ENCODE measurements around the gene PUDP. TPM values are rescaled to one million over a fixed set of nuclear protein-coding genes. Genes with fewer than 3 reads are reported as not detected.

The PUDP gene
- total and polyA plus RNA-seq, 10 donors = 9.2 to 27.2 (median 21.1) TPM

DNA sequence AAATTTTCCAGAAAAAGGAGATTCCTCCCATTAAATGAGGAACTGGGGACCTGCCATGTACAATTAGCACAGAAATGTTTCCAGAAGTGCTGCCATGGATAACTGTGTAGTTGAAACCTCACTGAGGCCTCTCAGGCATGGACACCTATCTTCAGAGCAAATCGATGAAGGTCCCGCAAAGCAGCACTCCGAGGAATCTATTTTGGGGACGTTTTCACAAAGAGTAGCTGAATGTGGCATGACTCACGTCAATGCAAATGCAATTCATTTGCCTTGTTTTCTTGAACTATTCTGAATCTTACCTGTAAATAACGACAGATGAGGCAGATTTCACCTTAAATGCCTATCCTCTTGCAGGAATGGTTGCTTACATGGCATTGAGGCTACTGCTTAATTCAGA, 87.5 kb downstream of the PUDP start:
- intact Hi-C loops (cut with DNase I; ENCODE audit: low total_unique reads) = no loop called here
- Histone ChIP-seq H3K36me3 (peaks cover 0 to 47% (median 0%) of the 10 kb centered on the region in 6 donors), H3K4me3 (no peak overlapping the region), H3K9me3 (no peaks in the 10 kb centered on the region), H3K4me1 (peaks cover 0 to 20% (median 5%) of the 10 kb centered on the region in 6 donors), H3K27me3 (replicated peaks in 1 of 7) (no peaks in the 10 kb centered on the region), H3K27ac (no peak overlapping the region)
- TF ChIP-seq POLR2A (IDR thresholded peaks at IDR 0.05) (no peak), POLR2AphosphoS5 (IDR thresholded peaks at IDR 0.05) (no peak), CTCF (IDR thresholded peaks at IDR 0.05 in 8 of 11, conservative IDR thresholded peaks at IDR 0.05 in 3 of 11) (no peak)
- WGBS, 5 donors = 80 to 99% (median 95%) methylated on average over 6 of the region's 6 CpGs
- DNase-seq = no peak

DNA sequence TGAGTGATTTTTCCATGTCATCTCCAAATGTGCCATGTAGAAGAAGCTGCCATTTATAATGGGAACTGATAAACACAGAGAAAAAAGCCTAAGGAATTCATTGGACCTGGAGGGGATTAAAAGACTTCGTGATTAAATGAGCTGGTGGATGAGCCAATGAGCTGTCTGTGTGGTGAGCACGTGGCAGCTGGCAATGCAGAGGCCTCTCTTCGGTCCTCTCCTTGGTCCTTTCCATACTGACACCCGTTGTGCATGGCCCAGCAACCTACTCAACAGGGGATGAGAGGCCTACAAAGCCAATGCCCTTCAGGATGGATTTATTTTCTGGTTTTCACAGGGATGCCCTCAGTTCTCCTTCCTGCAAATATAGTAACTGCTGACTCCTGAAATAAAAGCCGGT, 88.1 kb downstream of the PUDP start:
- Histone ChIP-seq H3K27me3 (replicated peaks in 1 of 7) (no peaks in the 10 kb centered on the region), H3K36me3 (peaks cover 0 to 47% (median 0%) of the 10 kb centered on the region in 6 donors), H3K4me3 (no peak overlapping the region), H3K4me1 (peaks cover 0 to 23% (median 5%) of the 10 kb centered on the region in 6 donors), H3K9me3 (no peaks in the 10 kb centered on the region), H3K27ac (peak overlapping the region in 4 of 8 donors; percentile 29 to 53 (median 38))
- 89 to 95% (median 93%) methylated on average over 5 of the region's 5 CpGs for WGBS, 5 donors
- intact Hi-C loops (cut with DNase I; ENCODE audit: low total_unique reads) = no loop called here
- DNase-seq = no peak
- TF ChIP-seq POLR2A (IDR thresholded peaks at IDR 0.05) (no peak), POLR2AphosphoS5 (IDR thresholded peaks at IDR 0.05) (no peak), CTCF (IDR thresholded peaks at IDR 0.05 in 8 of 11, conservative IDR thresholded peaks at IDR 0.05 in 3 of 11) (no peak)

- peak overlapping the region in 4 of 8 donors; percentile 29 to 53 (median 38) for H3K27ac ChIP-seq
- peaks cover 0 to 23% (median 5%) of the 10 kb centered on the region in 6 donors for H3K4me1 ChIP-seq
- DNase-seq = no peak
- no peaks in the 10 kb centered on the region for H3K9me3 ChIP-seq
- TF ChIP-seq CTCF (IDR thresholded peaks at IDR 0.05 in 8 of 11, conservative IDR thresholded peaks at IDR 0.05 in 3 of 11) = no peak
- TF ChIP-seq POLR2A (IDR thresholded peaks at IDR 0.05) = no peak
- TF ChIP-seq POLR2AphosphoS5 (IDR thresholded peaks at IDR 0.05) = no peak
- intact Hi-C loops (cut with DNase I; ENCODE audit: low total_unique reads) = no loop called here
- 57 to 82% (median 76%) methylated on average over 12 of the region's 12 CpGs for WGBS, 5 donors
- peaks cover 0 to 44% (median 0%) of the 10 kb centered on the region in 6 donors for H3K36me3 ChIP-seq
- no peaks in the 10 kb centered on the region for H3K27me3 ChIP-seq (replicated peaks in 1 of 7)
- H3K4me3 ChIP-seq = no peak overlapping the region
Measured at GRCh38 chrX:7059214-7059838, 88.6 kb downstream of the PUDP start.

DNA sequence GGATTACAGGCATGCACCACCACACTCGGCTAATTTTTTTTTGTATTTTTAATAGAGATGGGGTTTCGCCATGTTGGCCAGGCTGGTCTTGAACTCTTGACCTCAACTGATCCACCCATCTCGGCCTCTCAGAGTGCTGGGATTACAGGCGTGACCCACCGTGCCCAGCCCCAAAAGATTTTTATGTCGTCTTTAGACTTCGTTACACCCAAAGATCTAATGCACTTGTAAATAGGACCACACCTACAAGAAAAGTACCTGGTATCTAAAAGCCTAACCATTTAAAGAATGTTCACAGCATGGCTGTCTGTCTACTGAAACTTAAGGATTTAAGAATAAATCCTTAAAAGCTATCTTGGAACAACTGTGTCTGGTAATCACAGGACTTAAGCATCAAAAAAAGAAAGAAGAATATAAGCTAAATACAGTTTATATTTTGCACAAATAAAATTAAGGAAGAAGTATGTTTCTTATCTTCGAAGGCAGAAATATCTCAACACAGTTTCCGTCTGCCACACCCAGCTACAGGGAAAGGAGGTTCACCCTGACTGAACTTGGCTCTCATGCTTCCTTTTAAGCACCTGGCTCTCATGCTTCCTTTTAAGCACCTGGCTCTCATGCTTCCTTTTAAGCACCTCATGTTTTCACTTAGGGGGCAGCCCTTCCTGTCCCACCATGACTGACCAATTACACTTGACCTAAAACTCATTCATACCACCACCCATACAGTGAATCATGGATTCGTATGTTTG, 92.4 kb downstream of the PUDP start:
- Histone ChIP-seq H3K27ac (peak overlapping the region in 1 of 8 donors; percentile 38), H3K9me3 (no peaks in the 10 kb centered on the region), H3K27me3 (replicated peaks in 1 of 7) (no peaks in the 10 kb centered on the region), H3K36me3 (peaks cover 0 to 61% (median 0%) of the 10 kb centered on the region in 6 donors), H3K4me3 (no peak overlapping the region), H3K4me1 (peaks cover 0 to 23% (median 5%) of the 10 kb centered on the region in 6 donors)
- intact Hi-C loops (cut with DNase I; ENCODE audit: low total_unique reads) = no loop called here
- TF ChIP-seq POLR2AphosphoS5 (IDR thresholded peaks at IDR 0.05) (no peak), CTCF (IDR thresholded peaks at IDR 0.05 in 8 of 11, conservative IDR thresholded peaks at IDR 0.05 in 3 of 11) (no peak), POLR2A (IDR thresholded peaks at IDR 0.05) (no peak)
- WGBS, 5 donors = 51 to 66% (median 62%) methylated on average over 10 of the region's 10 CpGs
- no peak for DNase-seq

Measured in spleen (tissue), 11 donors.